Neural cell (in vitro differentiated cells): ENCODE measurements around the gene SLIT3.

Source experiments
- EP300 ChIP-seq: fragments of 450-650 bp; conservative IDR thresholded peaks from 2 replicates; pipeline ENCODE4 v1.6.1; 2014; ENCODE audit warnings: antibody characterized with exemption, mild to moderate bottlenecking, moderate library complexity; ENCODE audit not compliant: poor library complexity, severe bottlenecking
- EZH2 ChIP-seq: fragments of 200-600, 300-800 bp; shearing (Covaris generic), sonication (generic); IDR thresholded peaks from 2 replicates; pipeline ENCODE4 v1.6.1; 2014; ENCODE audit warnings: antibody characterized with exemption, low read length, borderline replicate concordance, mild to moderate bottlenecking; ENCODE audit not compliant: insufficient read depth, poor library complexity, severe bottlenecking
- POLR2AphosphoS5 ChIP-seq: IDR thresholded peaks from 2 replicates; pipeline ENCODE4 v1.6.1; 2012
- RAD21 ChIP-seq: fragments of 450-650 bp; conservative IDR thresholded peaks from 2 replicates; pipeline ENCODE4 v1.6.1; 2014; ENCODE audit warnings: antibody characterized with exemption, mild to moderate bottlenecking, moderate library complexity
- SMC3 ChIP-seq: fragments of 450-650 bp; conservative IDR thresholded peaks from 2 replicates; pipeline ENCODE4 v1.6.1; 2014; ENCODE audit warnings: antibody characterized with exemption, mild to moderate bottlenecking, moderate library complexity; ENCODE audit not compliant: poor library complexity
- TAF1 ChIP-seq: IDR thresholded peaks from 2 replicates; pipeline ENCODE4 v1.6.1; 2012; ENCODE audit warnings: low read depth
- TF ChIP-seq, protein P1 (sequence below): fragments of 450-650 bp; IDR thresholded peaks from 2 replicates; pipeline ENCODE4 v1.5.1; 2014; ENCODE audit warnings: antibody characterized with exemption, mild to moderate bottlenecking, moderate library complexity; ENCODE audit not compliant: poor library complexity, severe bottlenecking
- TF ChIP-seq, protein P2 (sequence below): IDR thresholded peaks from 2 replicates; pipeline ENCODE4 v1.6.1; 2012; ENCODE audit warnings: borderline replicate concordance

DNA sequence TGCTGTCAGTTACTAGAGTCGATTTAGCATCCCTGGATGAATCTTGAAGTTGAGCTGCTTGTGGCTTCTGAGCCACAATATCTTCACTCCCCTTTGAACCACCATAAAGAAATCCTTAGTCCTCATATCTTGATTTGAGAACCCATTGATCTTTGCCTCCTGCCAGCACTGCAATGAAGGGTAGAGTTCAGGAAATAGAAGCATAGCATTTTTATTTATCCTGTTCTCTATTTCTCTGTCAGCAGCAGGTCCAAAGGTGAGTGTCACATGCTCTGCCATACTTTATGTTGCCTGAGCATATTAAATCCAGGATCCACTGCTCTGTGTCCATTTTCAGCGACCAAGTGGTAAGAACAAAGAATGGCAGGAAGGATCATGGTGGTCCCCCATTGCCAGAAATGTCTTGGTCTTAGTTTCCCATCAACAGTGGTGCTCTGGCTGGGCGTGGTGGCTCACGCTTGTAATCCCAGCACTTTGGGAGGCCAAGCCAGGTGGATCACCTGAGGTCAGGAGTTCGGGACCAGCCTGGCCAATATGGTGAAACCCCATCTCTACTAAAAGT, 641.6 kb downstream of the SLIT3 start:
- TF ChIP-seq, protein P1, sequence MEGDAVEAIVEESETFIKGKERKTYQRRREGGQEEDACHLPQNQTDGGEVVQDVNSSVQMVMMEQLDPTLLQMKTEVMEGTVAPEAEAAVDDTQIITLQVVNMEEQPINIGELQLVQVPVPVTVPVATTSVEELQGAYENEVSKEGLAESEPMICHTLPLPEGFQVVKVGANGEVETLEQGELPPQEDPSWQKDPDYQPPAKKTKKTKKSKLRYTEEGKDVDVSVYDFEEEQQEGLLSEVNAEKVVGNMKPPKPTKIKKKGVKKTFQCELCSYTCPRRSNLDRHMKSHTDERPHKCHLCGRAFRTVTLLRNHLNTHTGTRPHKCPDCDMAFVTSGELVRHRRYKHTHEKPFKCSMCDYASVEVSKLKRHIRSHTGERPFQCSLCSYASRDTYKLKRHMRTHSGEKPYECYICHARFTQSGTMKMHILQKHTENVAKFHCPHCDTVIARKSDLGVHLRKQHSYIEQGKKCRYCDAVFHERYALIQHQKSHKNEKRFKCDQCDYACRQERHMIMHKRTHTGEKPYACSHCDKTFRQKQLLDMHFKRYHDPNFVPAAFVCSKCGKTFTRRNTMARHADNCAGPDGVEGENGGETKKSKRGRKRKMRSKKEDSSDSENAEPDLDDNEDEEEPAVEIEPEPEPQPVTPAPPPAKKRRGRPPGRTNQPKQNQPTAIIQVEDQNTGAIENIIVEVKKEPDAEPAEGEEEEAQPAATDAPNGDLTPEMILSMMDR, result no peak
- TF ChIP-seq EP300, result no peak
- TF ChIP-seq, protein P2, sequence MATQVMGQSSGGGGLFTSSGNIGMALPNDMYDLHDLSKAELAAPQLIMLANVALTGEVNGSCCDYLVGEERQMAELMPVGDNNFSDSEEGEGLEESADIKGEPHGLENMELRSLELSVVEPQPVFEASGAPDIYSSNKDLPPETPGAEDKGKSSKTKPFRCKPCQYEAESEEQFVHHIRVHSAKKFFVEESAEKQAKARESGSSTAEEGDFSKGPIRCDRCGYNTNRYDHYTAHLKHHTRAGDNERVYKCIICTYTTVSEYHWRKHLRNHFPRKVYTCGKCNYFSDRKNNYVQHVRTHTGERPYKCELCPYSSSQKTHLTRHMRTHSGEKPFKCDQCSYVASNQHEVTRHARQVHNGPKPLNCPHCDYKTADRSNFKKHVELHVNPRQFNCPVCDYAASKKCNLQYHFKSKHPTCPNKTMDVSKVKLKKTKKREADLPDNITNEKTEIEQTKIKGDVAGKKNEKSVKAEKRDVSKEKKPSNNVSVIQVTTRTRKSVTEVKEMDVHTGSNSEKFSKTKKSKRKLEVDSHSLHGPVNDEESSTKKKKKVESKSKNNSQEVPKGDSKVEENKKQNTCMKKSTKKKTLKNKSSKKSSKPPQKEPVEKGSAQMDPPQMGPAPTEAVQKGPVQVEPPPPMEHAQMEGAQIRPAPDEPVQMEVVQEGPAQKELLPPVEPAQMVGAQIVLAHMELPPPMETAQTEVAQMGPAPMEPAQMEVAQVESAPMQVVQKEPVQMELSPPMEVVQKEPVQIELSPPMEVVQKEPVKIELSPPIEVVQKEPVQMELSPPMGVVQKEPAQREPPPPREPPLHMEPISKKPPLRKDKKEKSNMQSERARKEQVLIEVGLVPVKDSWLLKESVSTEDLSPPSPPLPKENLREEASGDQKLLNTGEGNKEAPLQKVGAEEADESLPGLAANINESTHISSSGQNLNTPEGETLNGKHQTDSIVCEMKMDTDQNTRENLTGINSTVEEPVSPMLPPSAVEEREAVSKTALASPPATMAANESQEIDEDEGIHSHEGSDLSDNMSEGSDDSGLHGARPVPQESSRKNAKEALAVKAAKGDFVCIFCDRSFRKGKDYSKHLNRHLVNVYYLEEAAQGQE, result no peak
- no peak for TF ChIP-seq EZH2
- no peak for TF ChIP-seq SMC3
- no peak for TF ChIP-seq POLR2AphosphoS5
- TF ChIP-seq RAD21, result no peak
- TF ChIP-seq TAF1, result no peak
